NCI-H146 treated with DMSO at 0.1 percent for 48 hours (cell line): Measurements from ENCODE around the gene SLC25A45.
"Not testable (repeated sequence)": the region's sequence is repeated elsewhere in the genome, so short reads cannot be mapped to it uniquely, and the experiment has no call there.

ENCODE experiments used
- DNase-seq: peaks from one replicate; lab custom pipeline; 2025; ENCODE audit not compliant: unreplicated experiment; lab: John Stamatoyannopoulos, UW

The SLC25A45 gene

GRCh38 chr11:65421794-65422632, 39.6 kb upstream of the SLC25A45 start:
- DNase-seq: no peak

GRCh38 chr11:65420979-65421793, 38.7 kb upstream of the SLC25A45 start:
- peak; percentile 81 for DNase-seq

GRCh38 chr11:65420506-65420905, 38.1 kb upstream of the SLC25A45 start:
- DNase-seq: no peak

DNA sequence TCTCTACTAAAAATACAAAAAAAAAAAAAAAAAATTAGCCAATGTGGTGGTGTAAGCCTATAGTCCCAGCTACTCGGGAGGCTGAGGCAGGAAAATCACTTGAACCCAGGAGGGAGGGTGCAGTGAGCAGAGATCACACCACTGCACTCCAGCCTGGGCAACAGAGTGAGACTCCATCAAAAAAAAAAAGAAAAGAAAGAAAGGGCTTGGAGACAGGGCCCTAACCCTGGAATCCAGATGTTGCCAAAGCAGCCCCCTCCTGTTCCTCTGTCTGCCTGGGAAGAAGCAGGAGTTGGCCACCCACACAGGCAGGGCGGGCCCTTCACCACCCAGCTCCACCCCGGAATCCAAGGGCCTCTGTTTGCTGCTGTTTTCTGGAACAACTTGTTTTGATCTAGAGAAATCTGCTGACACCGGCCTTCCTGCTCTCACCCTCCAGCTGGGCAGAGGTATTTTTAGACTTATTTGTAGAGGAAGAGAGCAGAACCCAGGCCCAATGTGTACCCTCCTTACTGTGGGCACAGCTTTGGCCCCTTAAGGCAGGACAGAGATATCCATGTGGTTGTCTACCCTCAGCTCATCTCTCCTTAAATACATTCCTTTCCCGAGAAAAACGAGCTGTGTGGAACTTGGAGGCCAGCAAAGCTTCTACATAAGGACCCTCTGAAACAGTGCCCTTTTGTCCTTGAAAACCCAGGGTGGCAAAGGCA, 37.5 kb upstream of the SLC25A45 start:
- DNase-seq: no peak

DNA sequence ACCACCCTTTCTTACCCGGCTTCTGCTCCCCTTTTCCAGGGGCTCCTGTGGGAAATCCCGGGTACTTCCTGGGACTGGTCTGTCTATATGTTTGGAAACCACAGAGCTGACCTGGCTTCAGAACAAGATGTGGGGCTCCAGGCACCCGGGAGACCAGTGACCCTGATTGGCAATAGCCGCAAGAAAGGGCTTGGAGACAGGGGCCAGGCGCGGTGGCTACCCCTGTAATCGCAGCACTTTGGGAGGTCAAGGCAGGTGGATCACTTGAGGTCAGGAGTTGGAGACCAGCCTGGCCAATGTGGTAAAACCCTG, 37.0 kb upstream of the SLC25A45 start:
- no peak for DNase-seq

GRCh38 chr11:65418681-65419459, 36.4 kb upstream of the SLC25A45 start:
- DNase-seq: peak; percentile 97

- DNase-seq: no peak
Observed at GRCh38 chr11:65418431-65418680, 35.9 kb upstream of the SLC25A45 start.

- no peak for DNase-seq
Observed at GRCh38 chr11:65417702-65418430, 35.4 kb upstream of the SLC25A45 start.

GRCh38 chr11:65416841-65417701, 34.6 kb upstream of the SLC25A45 start:
- DNase-seq: no peak

- peak; percentile 48 for DNase-seq
Observed at GRCh38 chr11:65416341-65416824, 33.9 kb upstream of the SLC25A45 start.

GRCh38 chr11:65415499-65416340, 33.3 kb upstream of the SLC25A45 start:
- DNase-seq: no peak

- DNase-seq: no peak
Observed at GRCh38 chr11:65414776-65415498, 32.5 kb upstream of the SLC25A45 start.

DNA sequence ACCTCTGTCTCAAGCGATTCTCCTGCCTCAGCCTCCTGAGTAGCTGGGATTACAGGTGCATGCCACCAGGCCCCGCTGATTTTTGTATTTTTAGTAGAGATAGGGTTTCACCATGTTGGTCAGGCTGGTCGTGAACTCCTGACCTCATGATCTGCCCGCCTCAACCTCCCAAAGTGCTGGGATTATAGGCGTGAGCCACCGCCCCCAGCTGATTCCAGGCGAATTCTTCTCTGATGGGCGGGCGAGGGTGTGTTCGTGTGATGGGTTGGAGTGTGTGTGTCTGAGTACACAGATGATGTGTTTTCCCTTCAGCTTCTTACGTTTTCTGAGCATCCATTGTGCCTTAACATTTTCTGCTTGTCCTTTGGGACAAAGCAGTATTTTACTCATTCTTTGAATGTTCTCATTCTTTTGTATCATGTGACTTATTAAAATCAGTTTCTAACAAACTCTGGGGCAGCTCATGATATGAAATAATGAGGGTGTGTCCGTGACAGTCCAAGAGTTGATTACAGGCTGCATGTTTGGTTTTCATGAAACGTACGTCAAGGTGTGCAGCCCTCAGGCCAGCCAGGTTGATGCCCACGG, 30.7 kb upstream of the SLC25A45 start:
- not testable (repeated sequence) for DNase-seq

DNA sequence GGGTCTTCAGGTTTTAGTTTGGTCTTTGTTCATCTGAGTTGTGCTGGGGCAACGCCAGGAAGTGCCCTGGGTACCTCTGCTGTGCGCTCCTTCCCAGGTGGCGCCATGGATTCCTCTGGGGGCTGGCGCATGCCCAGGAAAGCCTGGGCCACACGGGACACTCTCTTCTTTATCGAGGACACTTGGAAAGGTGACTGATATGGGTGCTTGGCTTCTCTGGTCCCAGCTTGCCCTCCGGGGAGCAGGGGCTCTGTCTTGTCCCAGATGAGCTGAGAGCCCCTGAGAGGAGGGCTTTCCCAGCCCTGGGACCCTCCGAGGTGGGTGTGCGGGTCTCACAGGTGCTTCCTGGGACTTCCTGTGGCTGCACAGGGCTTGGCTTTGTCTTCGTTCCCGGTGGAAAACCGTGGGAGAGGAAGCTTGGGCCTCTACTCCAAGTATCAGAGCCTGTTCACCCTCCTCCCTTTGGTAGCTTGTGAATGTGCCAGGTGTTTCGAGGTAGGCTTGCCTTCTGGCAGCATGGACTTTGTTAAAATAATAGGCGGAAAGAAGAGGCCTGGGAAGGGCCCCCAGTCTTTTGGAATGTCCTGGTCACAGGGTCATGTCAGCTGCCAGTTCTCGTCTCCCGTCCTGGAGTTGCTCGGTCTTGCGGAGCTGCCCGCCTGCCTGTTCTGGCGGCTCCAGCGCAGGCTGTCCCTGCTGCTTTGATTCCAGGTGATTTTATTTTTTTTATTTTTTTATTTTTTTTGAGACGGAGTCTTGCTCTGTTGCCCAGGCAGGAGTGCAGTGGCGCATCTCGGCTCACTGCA, 30.0 kb upstream of the SLC25A45 start:
- DNase-seq: no peak

DNA sequence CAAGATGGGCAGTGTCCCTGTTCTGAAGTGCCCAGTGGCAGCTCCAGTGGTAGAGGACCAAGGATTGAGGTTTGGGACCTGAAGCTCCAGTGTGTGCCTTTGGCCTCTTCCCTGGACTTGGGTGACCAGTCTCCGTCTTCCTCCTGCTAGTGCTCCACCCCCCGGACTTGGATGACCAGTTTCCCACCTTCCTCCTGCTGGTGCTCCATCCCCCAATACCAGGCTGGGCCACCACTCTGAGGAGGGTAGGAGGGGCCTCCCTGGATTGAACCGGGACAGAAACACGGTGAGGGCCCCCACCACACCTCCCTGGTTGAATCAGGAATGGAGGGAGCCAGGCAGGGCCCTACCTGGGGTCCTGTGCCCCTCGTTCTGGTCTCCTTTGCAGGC, 29.2 kb upstream of the SLC25A45 start:
- no peak for DNase-seq

DNA sequence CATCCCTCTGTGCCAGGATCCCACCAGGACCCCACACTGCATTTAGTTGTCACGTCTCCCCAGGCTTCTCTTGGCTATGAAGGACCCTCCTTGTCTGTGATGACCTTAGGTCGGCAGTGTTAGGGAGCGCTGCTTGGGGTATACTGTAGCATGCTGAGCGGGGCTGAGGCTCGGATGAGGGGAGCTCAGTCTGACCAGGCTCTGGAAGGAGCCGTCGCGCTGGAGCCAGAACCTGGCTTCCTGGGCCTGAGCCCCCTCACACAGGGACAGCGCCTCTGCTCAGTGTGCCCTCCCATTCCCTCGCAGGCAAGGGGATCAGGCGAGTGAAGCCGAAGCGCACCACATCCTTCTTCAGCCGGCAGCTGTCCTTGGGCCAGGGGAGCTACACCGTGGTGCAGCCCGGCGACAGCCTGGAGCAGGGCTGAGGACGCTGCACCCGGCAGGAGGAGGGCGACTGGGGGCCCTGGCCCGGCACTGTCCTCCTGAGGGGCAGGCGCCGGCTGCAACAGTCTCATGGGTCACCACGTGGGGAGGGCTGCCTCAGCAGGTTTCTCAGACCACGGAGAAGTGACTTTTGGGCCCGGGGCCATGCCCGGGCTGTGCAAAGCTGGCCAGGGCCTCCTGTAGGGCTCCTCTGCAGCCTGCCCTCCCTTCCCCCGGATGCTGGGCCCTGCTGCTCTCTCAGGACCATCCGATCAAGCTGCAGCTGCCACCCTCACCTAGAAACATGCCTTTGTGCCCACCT, 28.7 kb upstream of the SLC25A45 start:
- DNase-seq: no peak
